Left ventricle myocardium inferior (tissue), 1 donor: ENCODE data around the gene RPAIN. TPM values are rescaled to one million over a fixed set of nuclear protein-coding genes. Genes with fewer than 3 reads are reported as not detected.
"Not testable (repeated sequence)": the region's sequence is repeated elsewhere in the genome, so short reads cannot be mapped to it uniquely, and the experiment has no call there.

Source experiments
- DNase-seq: peaks from one replicate; pipeline ENCODE4 v3.0.0-alpha.2; 2020
- H3K27ac ChIP-seq: fragments of 200-600 bp; replicated peaks from 2 replicates; pipeline ENCODE4 v1.8.0; 2021
- H3K27me3 ChIP-seq: fragments of 200-600 bp; 2 replicates; pipeline ENCODE4 v1.8.0; 2021; ENCODE audit warnings: low read depth
- H3K36me3 ChIP-seq: fragments of 200-600 bp; 2 replicates; pipeline ENCODE4 v1.8.0; 2021
- H3K4me1 ChIP-seq: fragments of 200-600 bp; 2 replicates; pipeline ENCODE4 v1.8.0; 2021
- H3K4me3 ChIP-seq: fragments of 200-600 bp; 2 replicates; pipeline ENCODE4 v1.8.0; 2021; ENCODE audit warnings: mild to moderate bottlenecking, moderate library complexity
- H3K9me3 ChIP-seq: fragments of 200-600 bp; replicated peaks from 2 replicates; pipeline ENCODE4 v1.8.0; 2021
- CTCF ChIP-seq: fragments of 200-600 bp; IDR thresholded peaks from 2 replicates; pipeline ENCODE4 v1.8.0; 2021; ENCODE audit warnings: antibody characterized with exemption, mild to moderate bottlenecking, borderline replicate concordance
- intact Hi-C: fragments of 100-400 bp; cut with micrococcal nuclease; formaldehyde crosslinking; loops from one replicate; pipeline ENCODE4 v1.11.0; 2022
- total RNA-seq: library from RNA; stranded (reverse); fragmentation: NEBNext Ultra II Directional; extraction: Animal tissue kit (Norgen Biotek cat#: 25700); gene quantifications from one replicate; pipeline ENCODE4 v1.2.1, GENCODE V29; 2021
- donor health status: DM: no; HTN: yes; CAD: no; lungs with severe emphysema.

RPAIN gene
- total RNA-seq, 1 donor from 2014 or later = 28.4 TPM

- no peak overlapping the region for H3K27ac ChIP-seq
- peaks cover 10% of the 10 kb centered on the region for H3K4me1 ChIP-seq
- DNase-seq = no peak
- H3K27me3 ChIP-seq = no peaks in the 10 kb centered on the region
- H3K4me3 ChIP-seq = no peak overlapping the region
- TF ChIP-seq CTCF = no peak
- H3K9me3 ChIP-seq = no peaks in the 10 kb centered on the region
- peaks cover 100% of the 10 kb centered on the region for H3K36me3 ChIP-seq
- intact Hi-C loops = no loop called here
Observed at GRCh38 chr17:5429191-5429887, 9.4 kb downstream of the RPAIN start.

- H3K36me3 ChIP-seq = peaks cover 100% of the 10 kb centered on the region
- H3K27me3 ChIP-seq = no peaks in the 10 kb centered on the region
- no peak overlapping the region for H3K27ac ChIP-seq
- no peak overlapping the region for H3K4me3 ChIP-seq
- TF ChIP-seq CTCF = no peak
- H3K9me3 ChIP-seq = no peaks in the 10 kb centered on the region
- intact Hi-C loops = no loop called here
- no peak for DNase-seq
- H3K4me1 ChIP-seq = peaks cover 18% of the 10 kb centered on the region
Observed at GRCh38 chr17:5430413-5430999, 10.5 kb downstream of the RPAIN start.

- peaks cover 96% of the 10 kb centered on the region for H3K36me3 ChIP-seq
- DNase-seq, intact Hi-C loops, H3K9me3 ChIP-seq, H3K27me3 ChIP-seq, H3K27ac ChIP-seq, H3K4me3 ChIP-seq: not testable (repeated sequence)
- peaks cover 21% of the 10 kb centered on the region for H3K4me1 ChIP-seq
Observed at GRCh38 chr17:5431234-5431633, 11.3 kb downstream of the RPAIN start.

GRCh38 chr17:5431949-5432556, 12.1 kb downstream of the RPAIN start:
- no peaks in the 10 kb centered on the region for H3K9me3 ChIP-seq
- H3K4me3 ChIP-seq = no peak overlapping the region
- intact Hi-C loops = no loop called here
- H3K27ac ChIP-seq = no peak overlapping the region
- H3K4me1 ChIP-seq = peaks cover 24% of the 10 kb centered on the region
- TF ChIP-seq CTCF = no peak
- peaks cover 96% of the 10 kb centered on the region for H3K36me3 ChIP-seq
- DNase-seq = no peak
- H3K27me3 ChIP-seq = no peaks in the 10 kb centered on the region

GRCh38 chr17:5434984-5435383, 15.0 kb downstream of the RPAIN start:
- H3K4me1 ChIP-seq = peaks cover 50% of the 10 kb centered on the region
- H3K9me3 ChIP-seq = no peaks in the 10 kb centered on the region
- no peak for DNase-seq
- peaks cover 75% of the 10 kb centered on the region for H3K36me3 ChIP-seq
- no peak for TF ChIP-seq CTCF
- H3K4me3 ChIP-seq = no peak overlapping the region
- peak overlapping the region; percentile 6 for H3K27ac ChIP-seq
- no peaks in the 10 kb centered on the region for H3K27me3 ChIP-seq
- intact Hi-C loops = no loop called here

- Histone ChIP-seq H3K4me1 (peaks cover 50% of the 10 kb centered on the region), H3K36me3 (peaks cover 66% of the 10 kb centered on the region)
- H3K27ac ChIP-seq, H3K27me3 ChIP-seq, H3K4me3 ChIP-seq, DNase-seq, H3K9me3 ChIP-seq, intact Hi-C loops: not testable (repeated sequence)
Observed at GRCh38 chr17:5435781-5436315, 15.9 kb downstream of the RPAIN start.
